Activated CD8-positive, alpha-beta memory T cell treated with anti-CD3 and anti-CD28 coated beads, Interleukin-2, amount 50 U/mL, for 4 hours (primary cell): ENCODE results near the gene DPPA4.

ENCODE experiments used
- DNase-seq: peaks from one replicate; pipeline ENCODE4 v3.0.0-alpha.2; 2020

DPPA4 gene

GRCh38 chr3:109336291-109336861 is 970 bp downstream of the DPPA4 start:
- DNase-seq: peak; percentile 20

GRCh38 chr3:109334572-109334971 is 2.8 kb downstream of the DPPA4 start:
- no peak for DNase-seq

- no peak for DNase-seq
Measured at GRCh38 chr3:109331692-109332091, 5.7 kb downstream of the DPPA4 start.

GRCh38 chr3:109330405-109330804 is 6.9 kb downstream of the DPPA4 start:
- DNase-seq: no peak

- DNase-seq: no peak
Measured at GRCh38 chr3:109328202-109328601, 9.1 kb downstream of the DPPA4 start.

GRCh38 chr3:109325657-109326056 is 11.7 kb downstream of the DPPA4 start:
- DNase-seq: no peak

- no peak for DNase-seq
Measured at GRCh38 chr3:109325109-109325508, 12.2 kb downstream of the DPPA4 start.

- DNase-seq: no peak
Measured at GRCh38 chr3:109316162-109316730, 21.1 kb downstream of the DPPA4 start, which contains the start of gene DPPA2. TSS of gene DPPA2 (minus strand) at chr3:109316517. CDS start at chr3:109314542, 1,975 bp downstream.

- DNase-seq: no peak
Measured at GRCh38 chr3:109313061-109313460, 24.3 kb downstream of the DPPA4 start.

- DNase-seq: no peak
Measured at GRCh38 chr3:109297496-109297895, 39.9 kb downstream of the DPPA4 start.

- no peak for DNase-seq
Measured at GRCh38 chr3:109284071-109284470, 53.3 kb downstream of the DPPA4 start.

GRCh38 chr3:109278546-109278945 is 58.8 kb downstream of the DPPA4 start:
- DNase-seq: no peak

GRCh38 chr3:109278141-109278540 is 59.2 kb downstream of the DPPA4 start:
- no peak for DNase-seq
